Measurements from ENCODE around the gene TNFSF10. TPM values are rescaled to one million over a fixed set of nuclear protein-coding genes. Genes with fewer than 3 reads are reported as not detected.
A peak's percentile ranks its signal among the peaks of the same experiment; 100 is the strongest.

Gene TNFSF10
- total RNA-seq, 2 donors from 2014 or later = 57.2 to 118 TPM

DNA sequence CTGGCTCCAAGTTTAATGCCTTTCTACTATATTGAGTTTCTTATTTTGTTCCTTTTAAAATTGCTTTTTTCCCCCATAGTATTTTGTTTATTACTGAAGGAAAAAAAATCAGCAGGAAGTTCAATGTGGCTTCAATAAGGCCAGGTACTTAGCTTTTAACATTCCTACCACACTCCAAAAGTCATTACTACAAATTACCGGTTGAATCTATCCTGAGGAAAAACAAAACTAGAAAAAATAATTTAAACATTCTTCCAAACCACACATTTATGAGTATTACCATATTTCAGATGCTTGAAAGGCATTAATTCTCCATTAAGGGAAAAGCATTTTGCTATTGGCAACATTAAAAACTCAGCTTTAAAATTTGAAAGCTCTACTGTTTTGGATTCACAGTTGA lies 20.2 kb upstream of the TNFSF10 start:
- intact Hi-C loops (cut with DNase I) = no loop called here
- Histone ChIP-seq H3K27ac (no peak overlapping the region), H3K4me1 (no peaks in the 10 kb centered on the region), H3K27me3 (no peaks in the 10 kb centered on the region), H3K36me3 (no peaks in the 10 kb centered on the region), H3K9ac (ENCODE audit: low read depth in 2 of 2, low read length in 2 of 2) (no peak overlapping the region), H3K4me3 (no peak overlapping the region), H3K9me3 (no peaks in the 10 kb centered on the region)
- DNase-seq = no peak
- TF ChIP-seq, protein P1, sequence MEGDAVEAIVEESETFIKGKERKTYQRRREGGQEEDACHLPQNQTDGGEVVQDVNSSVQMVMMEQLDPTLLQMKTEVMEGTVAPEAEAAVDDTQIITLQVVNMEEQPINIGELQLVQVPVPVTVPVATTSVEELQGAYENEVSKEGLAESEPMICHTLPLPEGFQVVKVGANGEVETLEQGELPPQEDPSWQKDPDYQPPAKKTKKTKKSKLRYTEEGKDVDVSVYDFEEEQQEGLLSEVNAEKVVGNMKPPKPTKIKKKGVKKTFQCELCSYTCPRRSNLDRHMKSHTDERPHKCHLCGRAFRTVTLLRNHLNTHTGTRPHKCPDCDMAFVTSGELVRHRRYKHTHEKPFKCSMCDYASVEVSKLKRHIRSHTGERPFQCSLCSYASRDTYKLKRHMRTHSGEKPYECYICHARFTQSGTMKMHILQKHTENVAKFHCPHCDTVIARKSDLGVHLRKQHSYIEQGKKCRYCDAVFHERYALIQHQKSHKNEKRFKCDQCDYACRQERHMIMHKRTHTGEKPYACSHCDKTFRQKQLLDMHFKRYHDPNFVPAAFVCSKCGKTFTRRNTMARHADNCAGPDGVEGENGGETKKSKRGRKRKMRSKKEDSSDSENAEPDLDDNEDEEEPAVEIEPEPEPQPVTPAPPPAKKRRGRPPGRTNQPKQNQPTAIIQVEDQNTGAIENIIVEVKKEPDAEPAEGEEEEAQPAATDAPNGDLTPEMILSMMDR (IDR thresholded peaks at IDR 0.05) = no peak

DNA sequence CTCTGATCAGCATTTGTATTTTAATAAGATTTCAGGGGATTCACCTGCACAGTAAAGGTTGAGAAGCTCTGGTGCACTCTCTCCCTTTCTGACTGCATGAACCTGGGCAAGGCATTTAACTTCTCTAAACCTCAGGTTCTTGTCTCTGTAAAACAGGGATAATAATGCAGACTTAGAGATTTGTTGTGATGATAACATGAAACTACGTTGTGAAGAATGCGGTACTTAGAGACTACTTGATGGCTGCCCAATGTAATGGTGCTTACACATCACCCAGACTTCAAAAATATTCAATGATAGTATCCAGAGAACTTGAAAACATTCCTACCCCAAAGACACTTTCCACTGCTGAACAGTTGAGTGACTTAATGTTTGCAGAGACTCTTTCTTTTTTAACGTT lies 19.8 kb upstream of the TNFSF10 start:
- intact Hi-C loops (cut with DNase I) = no loop called here
- no peak overlapping the region for H3K4me3 ChIP-seq
- no peaks in the 10 kb centered on the region for H3K27me3 ChIP-seq
- TF ChIP-seq, protein P1 (IDR thresholded peaks at IDR 0.05) = no peak
- no peak overlapping the region for H3K9ac ChIP-seq (ENCODE audit: low read depth in 2 of 2, low read length in 2 of 2)
- no peaks in the 10 kb centered on the region for H3K36me3 ChIP-seq
- H3K27ac ChIP-seq = no peak overlapping the region
- H3K9me3 ChIP-seq = no peaks in the 10 kb centered on the region
- no peak for DNase-seq
- H3K4me1 ChIP-seq = peaks cover 2% of the 10 kb centered on the region

DNA sequence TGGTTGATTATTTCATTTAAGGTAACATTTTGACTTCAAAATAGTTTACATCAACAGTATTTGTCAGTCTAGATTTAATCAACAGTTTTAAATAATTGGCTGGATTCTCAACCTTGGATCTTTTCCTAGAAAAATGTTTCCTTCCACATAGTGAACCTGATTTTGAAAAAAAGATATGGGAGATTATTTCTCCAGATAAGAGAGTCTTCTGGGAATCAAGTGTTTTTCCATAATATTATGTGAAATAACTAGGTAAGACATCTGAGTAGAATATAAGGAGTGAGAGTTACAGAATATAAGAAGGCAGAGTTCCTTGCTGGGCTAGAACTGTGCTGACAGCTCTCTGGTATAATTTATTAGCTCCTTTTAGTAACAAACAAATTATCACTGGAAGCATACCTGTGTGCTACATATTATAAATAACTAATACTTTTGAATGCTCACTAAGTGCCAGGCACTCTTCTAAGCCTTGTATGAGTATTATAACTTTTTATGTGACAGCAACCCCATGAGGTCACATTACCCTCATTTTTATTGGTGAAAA lies 18.8 kb upstream of the TNFSF10 start:
- Histone ChIP-seq H3K4me3 (no peak overlapping the region), H3K27ac (peak overlapping the region; percentile 7), H3K4me1 (peaks cover 10% of the 10 kb centered on the region), H3K27me3 (no peaks in the 10 kb centered on the region), H3K36me3 (no peaks in the 10 kb centered on the region), H3K9ac (ENCODE audit: low read depth in 2 of 2, low read length in 2 of 2) (no peak overlapping the region), H3K9me3 (no peaks in the 10 kb centered on the region)
- TF ChIP-seq, protein P1 (IDR thresholded peaks at IDR 0.05) = no peak
- DNase-seq = no peak
- intact Hi-C loops (cut with DNase I) = no loop called here

DNA sequence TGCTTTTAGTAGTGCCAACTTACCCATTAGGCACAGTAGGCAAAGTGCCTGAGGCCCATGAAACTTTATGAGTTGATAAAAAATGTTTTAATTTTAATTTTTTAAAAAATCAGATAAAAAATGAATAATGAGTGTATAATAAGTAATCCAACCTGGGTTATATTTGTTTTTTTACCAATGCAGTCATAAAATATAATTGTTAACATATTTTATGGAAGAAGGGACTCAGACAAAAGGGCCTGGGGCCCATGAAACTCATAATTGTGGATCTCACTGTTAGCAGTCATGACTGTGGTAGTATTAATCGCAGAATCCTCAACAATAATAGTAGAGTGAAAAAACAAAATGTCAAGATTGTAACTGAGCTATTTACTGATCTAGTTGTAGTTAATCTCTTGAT lies 16.8 kb upstream of the TNFSF10 start:
- H3K36me3 ChIP-seq = no peaks in the 10 kb centered on the region
- TF ChIP-seq, protein P1 (IDR thresholded peaks at IDR 0.05) = no peak
- no peak overlapping the region for H3K4me3 ChIP-seq
- H3K4me1 ChIP-seq = peaks cover 14% of the 10 kb centered on the region
- intact Hi-C loops (cut with DNase I) = no loop called here
- H3K27ac ChIP-seq = no peak overlapping the region
- DNase-seq = no peak
- no peaks in the 10 kb centered on the region for H3K27me3 ChIP-seq
- H3K9me3 ChIP-seq = no peaks in the 10 kb centered on the region
- H3K9ac ChIP-seq (ENCODE audit: low read depth in 2 of 2, low read length in 2 of 2) = no peak overlapping the region

DNA sequence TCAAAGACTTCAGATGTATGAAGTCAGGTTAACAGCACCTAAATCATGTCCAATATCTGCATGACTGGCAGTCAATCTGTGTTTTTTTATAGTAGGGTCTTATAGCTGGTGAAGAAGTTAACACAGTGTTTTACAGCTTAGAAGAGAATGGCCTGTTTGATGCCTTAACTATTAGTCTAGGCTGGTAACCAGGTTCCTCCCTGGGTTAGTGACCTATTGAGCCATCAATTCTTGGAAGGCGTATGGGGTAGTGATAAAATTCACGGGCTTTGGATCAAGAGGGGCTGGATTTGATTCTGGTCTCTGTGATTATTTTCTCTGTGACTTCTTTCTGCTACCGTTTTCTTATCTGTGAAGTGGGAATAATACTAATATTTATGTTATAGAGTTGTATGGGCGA lies 16.0 kb upstream of the TNFSF10 start:
- no peaks in the 10 kb centered on the region for H3K36me3 ChIP-seq
- DNase-seq = no peak
- H3K4me3 ChIP-seq = no peak overlapping the region
- TF ChIP-seq, protein P1 (IDR thresholded peaks at IDR 0.05) = no peak
- H3K9me3 ChIP-seq = no peaks in the 10 kb centered on the region
- no peak overlapping the region for H3K27ac ChIP-seq
- H3K27me3 ChIP-seq = no peaks in the 10 kb centered on the region
- peaks cover 14% of the 10 kb centered on the region for H3K4me1 ChIP-seq
- H3K9ac ChIP-seq (ENCODE audit: low read depth in 2 of 2, low read length in 2 of 2) = no peak overlapping the region
- intact Hi-C loops (cut with DNase I) = no loop called here

All from colonic mucosa (tissue), 4 donors.